SU-DHL-6 (cell line): ENCODE data around the gene GFPT2.

ENCODE experiments used
- H2AFZ ChIP-seq: fragments of 200-600 bp; sonication (generic); 2 replicates; pipeline ENCODE4 v1.6.1; 2014; ENCODE audit warnings: low read depth, mild to moderate bottlenecking, moderate library complexity, mixed read lengths, antibody characterized with exemption, low read length; ENCODE audit not compliant: severe bottlenecking
- H3F3A ChIP-seq: fragments of 200-600 bp; shearing (Covaris generic); 2 replicates; pipeline ENCODE4 v1.6.0; 2016; ENCODE audit warnings: antibody characterized with exemption, mild to moderate bottlenecking; ENCODE audit not compliant: insufficient read depth
- H3K27ac ChIP-seq: fragments of 200-600 bp; sonication (generic); 2 replicates; pipeline ENCODE4 v1.5.1; 2016; ENCODE audit warnings: low read depth, mild to moderate bottlenecking, low read length, moderate library complexity, mixed read lengths
- H3K27me3 ChIP-seq: fragments of 200-600 bp; sonication (generic), shearing (Covaris generic); 2 replicates; pipeline ENCODE4 v1.6.0; 2014; ENCODE audit warnings: mild to moderate bottlenecking, low read length
- H3K36me3 ChIP-seq: fragments of 200-600 bp; sonication (generic); 2 replicates; pipeline ENCODE4 v1.6.1; 2014; ENCODE audit warnings: mild to moderate bottlenecking, low read length, mixed read lengths
- H3K4me2 ChIP-seq: fragments of 300-600, 200-600 bp; shearing (Covaris generic), sonication (generic); 2 replicates; pipeline ENCODE4 v1.6.0; 2014; ENCODE audit warnings: low read length, low read depth, mild to moderate bottlenecking; ENCODE audit not compliant: poor library complexity, severe bottlenecking
- H3K4me3 ChIP-seq: fragments of 200-600 bp; sonication (generic); 2 replicates; pipeline ENCODE4 v1.5.1; 2014; ENCODE audit warnings: antibody characterized with exemption, low read length, mild to moderate bottlenecking, mixed read lengths; ENCODE audit not compliant: insufficient read depth, poor library complexity, severe bottlenecking
- H3K79me2 ChIP-seq: fragments of 200-600 bp; sonication (generic); 2 replicates; pipeline ENCODE4 v1.6.1; 2014; ENCODE audit warnings: mild to moderate bottlenecking, low read length, moderate library complexity; ENCODE audit not compliant: insufficient read depth
- H3K9ac ChIP-seq: fragments of 200-600 bp; sonication (generic); 2 replicates; pipeline ENCODE4 v1.7.0; 2014; ENCODE audit warnings: mild to moderate bottlenecking, low read length
- H3K9me2 ChIP-seq: fragments of 200-600 bp; sonication (generic); replicated peaks from 2 replicates; pipeline ENCODE4 v1.6.1; 2014; ENCODE audit warnings: low read length; ENCODE audit not compliant: insufficient read depth
- H3K9me3 ChIP-seq: fragments of 200-600 bp; sonication (generic); 2 replicates; pipeline ENCODE4 v1.6.1; 2014; ENCODE audit warnings: low read length, mixed read lengths; ENCODE audit not compliant: insufficient read depth
- H4K20me1 ChIP-seq: fragments of 200-600 bp; sonication (generic); 2 replicates; pipeline ENCODE4 v1.6.1; 2014; ENCODE audit warnings: low read depth, mild to moderate bottlenecking, antibody characterized with exemption, low read length, moderate library complexity, mixed read lengths
- CTCF ChIP-seq: fragments of 200-600 bp; sonication (generic); IDR thresholded peaks from one replicate; pipeline ENCODE4 v1.5.1; 2017; ENCODE audit warnings: antibody characterized with exemption, mild to moderate bottlenecking, low read length, moderate library complexity; ENCODE audit not compliant: insufficient read depth, poor library complexity, severe bottlenecking
- EZH2phosphoT487 ChIP-seq: fragments of 200-600 bp; sonication (generic), shearing (Covaris generic); conservative IDR thresholded peaks from 2 replicates; pipeline ENCODE4 v1.6.1; 2018; ENCODE audit warnings: mild to moderate bottlenecking, antibody characterized with exemption, low read length, moderate library complexity, mixed read lengths

The GFPT2 gene

GRCh38 chr5:180297587-180298282 is 55.4 kb downstream of the GFPT2 start:
- no peak overlapping the region for H3K4me2 ChIP-seq
- no peak overlapping the region for H3K4me3 ChIP-seq
- no peak overlapping the region for H3K27ac ChIP-seq
- no peaks in the 10 kb centered on the region for H3K79me2 ChIP-seq
- peaks cover 7% of the 10 kb centered on the region for H3F3A ChIP-seq
- H3K9ac ChIP-seq: no peak overlapping the region
- no peaks in the 10 kb centered on the region for H3K9me3 ChIP-seq
- H2AFZ ChIP-seq: no peak overlapping the region
- H3K27me3 ChIP-seq: no peaks in the 10 kb centered on the region
- H3K9me2 ChIP-seq: no peaks in the 10 kb centered on the region
- H3K36me3 ChIP-seq: no peaks in the 10 kb centered on the region
- TF ChIP-seq EZH2phosphoT487: no peak
- no peak for TF ChIP-seq CTCF
- H4K20me1 ChIP-seq: no peaks in the 10 kb centered on the region

GRCh38 chr5:180296771-180297170 is 56.4 kb downstream of the GFPT2 start:
- Histone ChIP-seq H3K9ac (no peak overlapping the region), H3K4me2 (no peak overlapping the region), H3K79me2 (no peaks in the 10 kb centered on the region), H3K27me3 (no peaks in the 10 kb centered on the region), H3K9me2 (no peaks in the 10 kb centered on the region), H2AFZ (no peak overlapping the region), H3K9me3 (no peaks in the 10 kb centered on the region), H3F3A (peaks cover 7% of the 10 kb centered on the region), H3K4me3 (no peak overlapping the region), H4K20me1 (no peaks in the 10 kb centered on the region), H3K36me3 (no peaks in the 10 kb centered on the region), H3K27ac (no peak overlapping the region)
- TF ChIP-seq CTCF (no peak), EZH2phosphoT487 (no peak)

- Histone ChIP-seq H3K27me3 (no peaks in the 10 kb centered on the region), H3K9me3 (no peaks in the 10 kb centered on the region), H3K27ac (no peak overlapping the region), H4K20me1 (0 out of 2 replicates have a peak, but pooled peaks cover 4% of the 10 kb centered on the region), H3K4me3 (no peak overlapping the region), H2AFZ (no peak overlapping the region), H3K79me2 (peaks cover 14% of the 10 kb centered on the region), H3K9ac (no peak overlapping the region), H3F3A (peaks cover 7% of the 10 kb centered on the region), H3K9me2 (no peaks in the 10 kb centered on the region), H3K4me2 (no peak overlapping the region), H3K36me3 (no peaks in the 10 kb centered on the region)
- TF ChIP-seq CTCF (no peak), EZH2phosphoT487 (no peak)
Observed at GRCh38 chr5:180294913-180295555, 58.1 kb downstream of the GFPT2 start.
